Calu3 (cell line): ENCODE measurements around the gene HNRNPUL2. TPM values are rescaled to one million over a fixed set of nuclear protein-coding genes. Genes with fewer than 3 reads are reported as not detected.
A peak's percentile ranks its signal among the peaks of the same experiment; 100 is the strongest.

Experiments
- BruUV-seq: library from RNA; stranded (reverse); fragments of 400-500 nt; replicated peaks from 2 replicates; lab custom pipeline; 2021; lab: Mats Ljungman, UMichigan
- CTCF ChIA-PET: fragments of 300-600 bp; sonication (Branson Sonifier 250); formaldehyde crosslinking; loops from one replicate; lab custom pipeline; 2022; ENCODE audit warnings: antibody characterized with exemption; lab: Charles Lee
- DNase-seq: peaks from one replicate; pipeline ENCODE4 v3.0.0; 2022
- H3K27ac Mint-ChIP-seq: one replicate; pipeline ENCODE4 v1.8.0; 2022; ENCODE audit warnings: mixed read lengths; ENCODE audit not compliant: unreplicated experiment
- H3K27me3 Mint-ChIP-seq: one replicate; pipeline ENCODE4 v1.8.0; 2022; ENCODE audit warnings: mixed read lengths; ENCODE audit not compliant: unreplicated experiment
- H3K36me3 Mint-ChIP-seq: one replicate; pipeline ENCODE4 v1.8.0; 2022; ENCODE audit warnings: mild to moderate bottlenecking, moderate library complexity, mixed read lengths; ENCODE audit not compliant: insufficient read depth, unreplicated experiment
- H3K4me1 Mint-ChIP-seq: one replicate; pipeline ENCODE4 v1.8.0; 2022; ENCODE audit warnings: mild to moderate bottlenecking, low read depth, mixed read lengths; ENCODE audit not compliant: unreplicated experiment
- H3K4me3 Mint-ChIP-seq: one replicate; pipeline ENCODE4 v1.8.0; 2022; ENCODE audit warnings: mild to moderate bottlenecking, low read depth, moderate library complexity, mixed read lengths; ENCODE audit not compliant: unreplicated experiment
- H3K9me3 Mint-ChIP-seq: one replicate; pipeline ENCODE4 v1.8.0; 2022; ENCODE audit warnings: low read depth, mixed read lengths; ENCODE audit not compliant: unreplicated experiment
- intact Hi-C: fragments of 100-400 bp; cut with micrococcal nuclease; formaldehyde crosslinking; loops from one replicate; pipeline ENCODE4 v1.10.0; 2022; ENCODE audit not compliant: unreplicated experiment
- total RNA-seq: library from RNA; stranded (reverse); gene quantifications from 2 replicates; pipeline ENCODE4 v1.2.3, GENCODE V29; 2022
- TF ChIP-seq, protein P1 (sequence below): fragments of 200-600 bp; IDR thresholded peaks from one replicate; pipeline ENCODE4 v1.8.0; 2022; ENCODE audit warnings: antibody characterized with exemption; ENCODE audit not compliant: unreplicated experiment

HNRNPUL2 gene
- total RNA-seq, 1 experiment from 2014 or later: 52.7 TPM

DNA sequence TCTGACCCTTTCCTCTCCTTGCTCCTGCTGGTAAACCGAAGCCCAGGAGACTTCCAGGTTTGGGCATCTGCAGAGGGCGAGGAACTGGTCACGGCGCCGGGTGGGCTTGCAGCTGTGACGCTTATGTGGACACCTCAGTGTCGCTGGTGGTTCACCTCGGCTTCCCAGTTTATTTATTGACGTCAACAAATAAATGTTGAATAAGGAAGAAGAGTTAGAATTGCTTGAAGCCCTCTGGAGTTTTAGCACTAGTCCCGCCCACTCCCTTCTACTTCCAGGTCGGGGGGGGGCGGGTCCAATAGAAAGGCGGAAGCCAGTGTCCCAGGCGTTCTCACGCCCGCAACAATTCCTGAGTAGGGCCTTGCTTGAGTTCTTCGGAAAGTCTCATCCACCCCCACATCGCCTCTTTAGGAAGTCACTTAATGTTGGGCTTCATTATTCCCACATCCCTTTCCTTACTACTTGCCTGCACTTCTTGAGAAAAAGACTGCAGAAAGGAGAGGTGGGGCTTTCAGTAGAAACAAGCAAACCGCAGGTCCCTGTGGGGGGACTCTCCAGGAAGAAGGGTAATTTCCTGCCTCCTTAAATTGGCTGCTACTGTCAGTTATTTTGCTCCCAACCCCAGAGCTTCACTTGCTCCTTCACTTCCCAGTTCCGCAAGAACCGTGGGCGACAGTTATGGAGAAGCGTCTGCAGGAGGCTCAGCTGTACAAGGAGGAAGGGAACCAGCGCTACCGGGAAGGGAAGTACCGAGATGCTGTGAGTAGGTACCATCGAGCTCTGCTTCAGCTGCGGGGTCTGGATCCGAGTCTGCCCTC, 1.1 kb upstream of the HNRNPUL2 start, which contains the start of gene TTC9C:
TTC9C (plus strand) TSS at position 316 of the 818 bp plus-strand sequence; CDS start at position 679, 363 bp downstream.
- DNase-seq: peak; percentile 85
- TF ChIP-seq, protein P1, sequence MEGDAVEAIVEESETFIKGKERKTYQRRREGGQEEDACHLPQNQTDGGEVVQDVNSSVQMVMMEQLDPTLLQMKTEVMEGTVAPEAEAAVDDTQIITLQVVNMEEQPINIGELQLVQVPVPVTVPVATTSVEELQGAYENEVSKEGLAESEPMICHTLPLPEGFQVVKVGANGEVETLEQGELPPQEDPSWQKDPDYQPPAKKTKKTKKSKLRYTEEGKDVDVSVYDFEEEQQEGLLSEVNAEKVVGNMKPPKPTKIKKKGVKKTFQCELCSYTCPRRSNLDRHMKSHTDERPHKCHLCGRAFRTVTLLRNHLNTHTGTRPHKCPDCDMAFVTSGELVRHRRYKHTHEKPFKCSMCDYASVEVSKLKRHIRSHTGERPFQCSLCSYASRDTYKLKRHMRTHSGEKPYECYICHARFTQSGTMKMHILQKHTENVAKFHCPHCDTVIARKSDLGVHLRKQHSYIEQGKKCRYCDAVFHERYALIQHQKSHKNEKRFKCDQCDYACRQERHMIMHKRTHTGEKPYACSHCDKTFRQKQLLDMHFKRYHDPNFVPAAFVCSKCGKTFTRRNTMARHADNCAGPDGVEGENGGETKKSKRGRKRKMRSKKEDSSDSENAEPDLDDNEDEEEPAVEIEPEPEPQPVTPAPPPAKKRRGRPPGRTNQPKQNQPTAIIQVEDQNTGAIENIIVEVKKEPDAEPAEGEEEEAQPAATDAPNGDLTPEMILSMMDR: no peak
- BruUV-seq: TSS peak; percentile 72
- Mint-ChIP-seq H3K27me3 (no peaks in the 10 kb centered on the region), H3K4me1 (peaks cover 11% of the 10 kb centered on the region), H3K4me3 (peak within 1 kb of the TSS; percentile 89), H3K9me3 (no peaks in the 10 kb centered on the region), H3K36me3 (peaks cover 68% of the 10 kb centered on the region), H3K27ac (peak within 1 kb of the TSS; percentile 98)
- CTCF ChIA-PET: interaction anchor here (0.6 to 2.2 kb wide), 7 partner anchors 26 to 155 kb away, joined by 3 to 8 read pairs (median 5); partner anchors contain the start of genes EEF1G, UQCC3 and ZBTB3
- intact Hi-C loops: no loop called here

DNA sequence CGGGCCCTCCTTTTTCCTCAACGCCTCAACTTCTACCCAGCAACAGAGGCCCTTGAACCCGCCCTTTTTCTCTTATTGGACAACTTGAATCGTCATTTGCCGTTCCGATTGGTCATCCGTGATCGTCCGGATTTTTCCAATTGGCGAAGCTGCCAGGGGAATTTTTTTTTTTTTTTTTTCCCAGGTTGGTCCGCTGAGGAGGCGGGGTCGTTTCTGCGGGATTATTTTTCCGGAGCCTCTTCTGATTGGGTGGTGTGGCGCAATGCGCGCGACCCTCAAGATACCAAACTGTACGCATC, 564 bp upstream of the HNRNPUL2 start:
- Mint-ChIP-seq H3K36me3 (peaks cover 68% of the 10 kb centered on the region), H3K27ac (peak overlapping the region; percentile 98), H3K4me3 (peak overlapping the region; percentile 89), H3K27me3 (no peaks in the 10 kb centered on the region), H3K9me3 (no peaks in the 10 kb centered on the region), H3K4me1 (peaks cover 11% of the 10 kb centered on the region)
- intact Hi-C loops: no loop called here
- BruUV-seq: no TSS peak
- peak; percentile 88 for DNase-seq
- TF ChIP-seq, protein P1: no peak
- CTCF ChIA-PET: interaction anchor here (0.6 to 2.2 kb wide), 9 partner anchors 12 to 821 kb away, joined by 3 to 8 read pairs (median 4); partner anchors contain the start of genes EEF1G, POLR2G, UQCC3 and ZBTB3

DNA sequence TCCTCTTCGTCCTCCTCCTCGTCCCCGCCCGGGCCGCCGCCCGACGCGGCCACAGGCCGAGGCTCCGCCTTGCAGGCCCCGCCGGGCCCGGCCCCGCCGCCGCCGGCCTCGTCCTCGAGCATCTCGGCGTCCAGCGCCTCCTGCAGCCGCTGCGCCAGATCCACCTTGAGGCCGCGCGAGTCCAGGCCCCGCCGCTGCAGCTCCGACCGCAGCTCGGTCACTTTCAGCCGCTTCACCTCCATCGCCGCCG, 417 bp downstream of the HNRNPUL2 start:
- TF ChIP-seq, protein P1: no peak
- Mint-ChIP-seq H3K27me3 (no peaks in the 10 kb centered on the region), H3K4me1 (peaks cover 11% of the 10 kb centered on the region), H3K27ac (peak overlapping the region; percentile 98), H3K9me3 (no peaks in the 10 kb centered on the region), H3K36me3 (peaks cover 72% of the 10 kb centered on the region), H3K4me3 (peak overlapping the region; percentile 89)
- CTCF ChIA-PET: interaction anchor here (0.5 to 2.2 kb wide), 7 partner anchors 11 to 153 kb away, joined by 3 to 8 read pairs (median 4); partner anchors contain the start of genes EEF1G and ZBTB3
- BruUV-seq: no TSS peak
- no peak for DNase-seq
- intact Hi-C loops: no loop called here

GRCh38 chr11:62726156-62726914, 922 bp downstream of the HNRNPUL2 start:
- peak overlapping the region; percentile 89 for H3K4me3 Mint-ChIP-seq
- H3K4me1 Mint-ChIP-seq: peaks cover 11% of the 10 kb centered on the region
- DNase-seq: no peak
- H3K27me3 Mint-ChIP-seq: no peaks in the 10 kb centered on the region
- H3K27ac Mint-ChIP-seq: peak overlapping the region; percentile 83
- intact Hi-C loops: no loop called here
- H3K9me3 Mint-ChIP-seq: no peaks in the 10 kb centered on the region
- TF ChIP-seq, protein P1: no peak
- BruUV-seq: no TSS peak
- CTCF ChIA-PET: interaction anchor here (1.1 to 2.2 kb wide), 3 partner anchors 28 to 80 kb away, joined by 3 to 8 read pairs (median 8); partner anchors contain the start of gene ZBTB3
- H3K36me3 Mint-ChIP-seq: peaks cover 77% of the 10 kb centered on the region
